22Rv1 (cell line): ENCODE results near the gene IMPDH2.

Experiments used
- H3K27ac ChIP-seq: fragments of 450-650 bp; 2 replicates; pipeline ENCODE4 v1.5.1; 2017
- ZFX ChIP-seq: fragments of 450-650 bp; IDR thresholded peaks from 2 replicates; pipeline ENCODE4 v1.6.1; 2017; ENCODE audit warnings: antibody characterized with exemption, borderline replicate concordance
- TF ChIP-seq, protein P1 (sequence below): fragments of 450-650 bp; IDR thresholded peaks from 2 replicates; pipeline ENCODE4 v1.5.1; 2017; ENCODE audit warnings: mild to moderate bottlenecking

Gene IMPDH2

DNA sequence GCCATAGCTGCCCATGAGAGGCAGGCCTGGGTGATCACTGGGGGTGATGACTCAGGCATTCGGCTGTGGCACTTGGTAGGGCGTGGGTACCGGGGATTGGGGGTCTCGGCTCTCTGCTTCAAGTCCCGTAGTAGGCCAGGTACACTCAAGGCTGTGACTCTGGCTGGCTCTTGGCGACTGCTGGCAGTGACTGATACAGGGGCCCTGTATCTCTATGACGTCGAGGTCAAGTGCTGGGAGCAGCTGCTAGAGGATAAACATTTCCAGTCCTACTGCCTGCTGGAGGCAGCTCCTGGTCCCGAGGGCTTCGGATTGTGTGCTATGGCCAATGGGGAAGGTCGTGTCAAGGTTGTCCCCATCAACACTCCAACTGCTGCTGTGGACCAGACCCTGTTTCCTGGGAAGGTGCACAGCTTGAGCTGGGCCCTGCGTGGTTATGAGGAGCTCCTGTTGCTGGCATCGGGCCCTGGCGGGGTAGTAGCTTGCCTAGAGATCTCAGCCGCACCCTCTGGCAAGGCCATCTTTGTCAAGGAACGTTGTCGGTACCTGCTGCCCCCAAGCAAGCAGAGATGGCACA is 16.7 kb downstream of the IMPDH2 start:
- no peak for TF ChIP-seq ZFX
- TF ChIP-seq, protein P1, sequence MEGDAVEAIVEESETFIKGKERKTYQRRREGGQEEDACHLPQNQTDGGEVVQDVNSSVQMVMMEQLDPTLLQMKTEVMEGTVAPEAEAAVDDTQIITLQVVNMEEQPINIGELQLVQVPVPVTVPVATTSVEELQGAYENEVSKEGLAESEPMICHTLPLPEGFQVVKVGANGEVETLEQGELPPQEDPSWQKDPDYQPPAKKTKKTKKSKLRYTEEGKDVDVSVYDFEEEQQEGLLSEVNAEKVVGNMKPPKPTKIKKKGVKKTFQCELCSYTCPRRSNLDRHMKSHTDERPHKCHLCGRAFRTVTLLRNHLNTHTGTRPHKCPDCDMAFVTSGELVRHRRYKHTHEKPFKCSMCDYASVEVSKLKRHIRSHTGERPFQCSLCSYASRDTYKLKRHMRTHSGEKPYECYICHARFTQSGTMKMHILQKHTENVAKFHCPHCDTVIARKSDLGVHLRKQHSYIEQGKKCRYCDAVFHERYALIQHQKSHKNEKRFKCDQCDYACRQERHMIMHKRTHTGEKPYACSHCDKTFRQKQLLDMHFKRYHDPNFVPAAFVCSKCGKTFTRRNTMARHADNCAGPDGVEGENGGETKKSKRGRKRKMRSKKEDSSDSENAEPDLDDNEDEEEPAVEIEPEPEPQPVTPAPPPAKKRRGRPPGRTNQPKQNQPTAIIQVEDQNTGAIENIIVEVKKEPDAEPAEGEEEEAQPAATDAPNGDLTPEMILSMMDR, result no peak
- H3K27ac ChIP-seq, result no peak overlapping the region

DNA sequence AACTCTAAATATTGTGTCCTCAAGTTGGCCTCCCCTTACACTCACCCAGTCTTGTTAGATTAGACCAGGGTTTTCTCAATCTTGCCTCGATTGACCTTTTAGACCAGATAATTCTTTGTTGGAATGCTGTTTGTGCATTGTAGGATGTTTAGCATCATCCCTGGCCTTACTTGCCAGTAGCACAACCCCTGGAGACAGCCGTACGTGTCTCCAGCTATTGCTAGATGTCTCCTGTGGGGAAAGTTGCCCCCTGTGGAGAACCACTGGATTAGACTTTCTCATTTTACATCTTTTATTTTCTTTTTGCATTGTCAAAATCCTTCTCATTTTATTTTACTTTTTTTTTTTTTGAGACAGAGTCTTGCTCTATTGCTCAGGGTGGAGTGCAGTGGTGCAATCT is 19.8 kb downstream of the IMPDH2 start:
- H3K27ac ChIP-seq, result no peak overlapping the region
- TF ChIP-seq, protein P1, result no peak
- no peak for TF ChIP-seq ZFX

DNA sequence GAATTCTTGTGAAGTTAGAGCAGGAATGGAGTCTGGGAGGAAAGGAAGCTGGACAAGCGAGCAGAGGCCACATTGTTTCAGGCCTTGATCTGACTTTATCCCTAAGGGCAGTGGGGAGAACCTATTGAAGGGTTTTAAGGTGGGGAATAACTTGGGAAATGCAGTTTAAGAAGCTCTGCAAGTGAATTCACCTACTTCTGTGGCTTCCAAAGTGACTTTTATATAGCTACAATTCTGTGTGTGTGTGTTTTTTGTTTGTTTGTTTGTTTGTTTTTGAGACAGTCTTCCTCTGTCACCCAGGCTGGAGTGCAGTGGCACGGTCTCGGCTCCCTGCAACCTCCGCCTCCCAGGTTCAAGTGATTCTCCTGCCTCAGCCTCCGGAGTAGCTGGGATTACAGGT is 20.6 kb downstream of the IMPDH2 start:
- H3K27ac ChIP-seq, result peak overlapping the region; percentile 98

DNA sequence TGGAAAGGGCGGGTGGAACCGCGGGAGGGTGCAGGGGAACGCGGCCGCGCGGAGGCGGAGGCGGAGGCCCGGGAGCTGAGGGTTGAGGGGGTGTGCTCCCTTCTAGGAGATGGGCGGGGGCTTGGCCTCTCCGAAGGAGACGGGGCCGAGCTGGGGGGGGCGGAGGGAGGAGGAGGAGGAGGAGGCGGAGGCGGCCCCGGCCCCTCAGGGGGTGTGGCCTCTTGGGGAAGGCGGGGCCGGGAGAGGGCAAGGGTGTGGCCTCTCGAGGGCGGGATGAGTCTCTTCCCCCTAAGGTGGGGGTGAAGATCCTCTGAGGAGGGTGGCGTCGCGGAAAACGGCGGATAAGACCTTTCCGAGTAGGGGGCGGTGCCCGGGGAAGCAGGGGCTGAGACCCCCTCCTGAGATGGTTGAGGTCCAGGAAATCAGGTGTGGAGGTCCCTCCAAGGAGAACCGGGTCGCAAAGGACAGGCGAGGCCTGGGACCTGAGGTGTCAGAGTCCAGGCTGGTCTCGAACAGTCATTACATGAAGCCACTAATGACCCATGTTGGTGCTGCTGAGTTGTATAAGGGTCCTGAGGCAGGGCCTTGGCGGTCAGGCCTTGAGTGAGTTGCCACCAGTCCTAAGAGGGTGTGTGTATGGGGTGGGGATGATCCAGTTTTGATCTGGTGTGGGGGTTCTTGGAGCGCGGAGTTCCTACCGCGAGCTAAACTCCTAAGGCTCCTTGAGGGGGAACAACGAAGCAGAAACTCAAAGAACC is 21.2 kb downstream of the IMPDH2 start:
- TF ChIP-seq, protein P1, result peak; percentile 21
- no peak for TF ChIP-seq ZFX
- peak overlapping the region; percentile 98 for H3K27ac ChIP-seq

DNA sequence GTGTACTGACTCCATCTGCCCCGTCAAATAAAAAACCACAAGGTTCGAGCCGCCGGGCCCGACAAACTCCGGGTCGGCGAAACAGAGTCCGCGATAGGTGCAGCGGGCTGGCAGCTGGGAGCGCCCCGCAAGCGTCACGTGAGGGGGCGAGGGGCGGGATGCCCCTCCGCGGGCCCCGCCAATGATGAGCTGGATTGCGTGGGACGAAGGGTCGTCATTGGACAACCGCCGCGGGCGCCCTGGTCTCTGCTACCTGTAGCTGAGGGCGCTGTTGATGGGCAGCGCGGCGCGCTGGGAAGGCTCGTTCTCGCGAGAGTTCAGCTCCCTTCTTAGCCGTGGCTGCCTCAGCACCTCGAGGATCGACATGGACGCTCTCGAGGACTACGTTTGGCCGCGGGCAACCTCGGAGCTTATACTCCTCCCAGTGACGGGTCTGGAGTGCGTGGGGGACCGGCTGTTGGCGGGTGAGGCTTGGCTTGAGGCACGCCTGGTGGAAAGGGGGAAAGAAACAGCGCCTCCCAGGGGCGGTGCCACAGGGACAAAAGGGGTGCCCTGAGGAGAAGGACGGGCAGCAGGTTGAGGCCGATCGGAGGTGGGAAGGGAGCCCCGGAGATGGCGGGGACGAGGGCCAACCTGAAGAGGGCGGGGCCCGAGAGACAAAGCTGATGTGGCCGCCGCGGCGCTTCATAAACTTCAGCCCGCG is 22.0 kb downstream of the IMPDH2 start, which contains the start of gene WDR6:
WDR6 (plus strand) TSS at position 324 of the 703 bp plus-strand sequence; CDS start at position 365, 41 bp downstream.
- TF ChIP-seq, protein P1, result peak; percentile 54
- TF ChIP-seq ZFX, result no peak
- peak within 1 kb of the TSS; percentile 98 for H3K27ac ChIP-seq

DNA sequence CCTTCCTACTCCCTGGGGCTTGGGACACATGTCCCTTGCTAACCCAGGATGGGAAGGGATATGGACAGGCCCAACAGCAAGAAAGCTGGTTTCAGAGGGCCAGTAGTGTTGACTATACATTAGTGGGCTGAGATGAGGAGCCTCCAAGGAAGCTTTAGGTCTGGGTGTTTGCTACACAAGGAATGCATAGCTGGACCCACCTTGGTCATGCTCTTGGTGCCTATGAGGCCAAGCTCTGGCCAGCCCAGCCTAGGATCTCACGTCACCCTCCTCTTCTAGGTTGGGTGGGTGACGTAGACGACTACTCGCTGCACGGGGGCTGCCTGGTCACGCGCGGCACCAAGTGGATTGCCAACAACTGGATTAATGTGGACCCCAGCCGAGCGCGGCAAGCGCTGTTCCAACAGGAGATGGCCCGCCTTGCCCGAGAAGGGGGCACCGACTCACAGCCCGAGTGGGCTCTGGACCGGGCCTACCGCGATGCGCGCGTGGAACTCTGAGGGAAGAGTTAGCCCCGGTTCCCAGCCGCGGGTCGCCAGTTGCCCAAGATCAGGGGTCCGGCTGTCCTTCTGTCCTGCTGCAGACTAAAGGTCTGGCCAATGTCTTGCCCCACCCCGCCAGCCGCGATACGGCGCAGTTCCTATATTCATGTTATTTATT is 22.7 kb downstream of the IMPDH2 start:
- H3K27ac ChIP-seq, result peak overlapping the region; percentile 98
- no peak for TF ChIP-seq ZFX
- TF ChIP-seq, protein P1, result no peak

DNA sequence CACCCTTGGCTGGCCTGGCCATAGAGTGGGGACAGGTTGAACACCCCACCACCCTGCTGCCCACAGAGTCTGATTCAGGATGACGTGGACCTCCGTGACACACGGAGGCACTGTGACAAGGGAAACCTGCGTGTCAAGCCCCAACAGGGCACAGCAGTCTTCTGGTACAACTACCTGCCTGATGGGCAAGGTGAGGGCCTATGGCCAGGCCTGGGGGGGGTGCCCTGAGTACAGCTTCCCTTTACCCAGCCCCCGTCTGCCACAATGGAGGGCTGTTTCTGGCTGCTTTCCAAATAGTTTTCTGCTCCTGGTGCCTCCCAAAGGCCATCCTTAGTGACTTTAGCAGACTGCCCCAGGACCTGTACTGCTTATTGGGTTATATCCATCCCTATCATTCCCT is 23.2 kb downstream of the IMPDH2 start:
- TF ChIP-seq ZFX, result no peak
- TF ChIP-seq, protein P1, result no peak
- H3K27ac ChIP-seq, result peak overlapping the region; percentile 98
